ENCODE measurements around the gene TGFBR2.

- TF ChIP-seq CTCF (IDR thresholded peaks at IDR 0.05) (no peak), POLR2A (IDR thresholded peaks at IDR 0.05) (no peak)
Measured at GRCh38 chr3:30567139-30567753, 39.2 kb upstream of the TGFBR2 start.
